Transverse colon (tissue), 4 donors: Measurements from ENCODE around the gene SAMD14. TPM values are rescaled to one million over a fixed set of nuclear protein-coding genes. Genes with fewer than 3 reads are reported as not detected.
"Not testable (repeated sequence)": the region's sequence is repeated elsewhere in the genome, so short reads cannot be mapped to it uniquely, and the experiment has no call there.

ENCODE experiments used
- DNase-seq: peaks from one replicate; pipeline ENCODE4 v3.0.0-alpha.2; 2019
- H3K27ac ChIP-seq, 4 donors: fragments of 200-600 bp; sonication (generic); 2 replicates each; pipeline ENCODE4 v1.5.1; 2016 to 2018; ENCODE audit warnings: inconsistent platforms in 4 of 4
- H3K27me3 ChIP-seq: fragments of 200-600 bp; sonication (generic); 2 replicates; pipeline ENCODE4 v1.5.1; 2017; ENCODE audit warnings: inconsistent platforms
- H3K36me3 ChIP-seq, 4 donors: fragments of 200-600 bp; sonication (generic); 2 replicates each; pipeline ENCODE4 v1.5.1; 2017 to 2019; ENCODE audit warnings: inconsistent platforms in 4 of 4
- H3K4me1 ChIP-seq, 4 donors: fragments of 200-600 bp; sonication (generic); 2 replicates each; pipeline ENCODE4 v1.5.1; 2017 to 2020; ENCODE audit warnings: inconsistent platforms in 4 of 4
- H3K4me3 ChIP-seq, 4 donors: fragments of 200-600 bp; sonication (generic); 1 replicate in 1 of 4; 2 replicates in 3 of 4; pipeline versions ENCODE4 v1.5.1 to v1.6.1; 2017 to 2019; ENCODE audit warnings: inconsistent platforms in 4 of 4
- H3K9me3 ChIP-seq, 2 donors: fragments of 200-600 bp; sonication (generic); 2 replicates each; pipeline ENCODE4 v1.5.1; 2017 to 2019; ENCODE audit warnings: inconsistent platforms in 2 of 2
- CTCF ChIP-seq, 5 experiments: fragments of 200-600 bp in 3 of 5; fragments of 450-650 bp in 2 of 5; sonication (generic) in 3 of 5; IDR thresholded peaks; 1 replicate in 2 of 5; 2 replicates in 3 of 5; pipeline ENCODE4 v1.5.1; 2016 to 2017; ENCODE audit warnings: antibody characterized with exemption in 5 of 5, inconsistent platforms in 3 of 5, mild to moderate bottlenecking in 2 of 5, moderate library complexity in 1 of 5
- EP300 ChIP-seq: sonication (generic); formaldehyde crosslinking; IDR thresholded peaks from one replicate; pipeline ENCODE4 v1.6.1; 2017; ENCODE audit warnings: antibody characterized with exemption, low read depth
- POLR2A ChIP-seq: fragments of 450-650 bp; IDR thresholded peaks from one replicate; pipeline ENCODE4 v1.6.1; 2016; ENCODE audit warnings: antibody characterized with exemption, mild to moderate bottlenecking, moderate library complexity
- POLR2AphosphoS5 ChIP-seq, 3 donors: sonication (generic); formaldehyde crosslinking; IDR thresholded peaks; one replicate each; pipeline ENCODE4 v1.6.1; 2016; ENCODE audit warnings: antibody characterized with exemption in 3 of 3
- WGBS, 2 donors: methylation state at CpG; one replicate each; pipeline ENCODE4 v1.1.5; 2018; ENCODE audit warnings: low coverage in 1 of 2; 5-methylcytosine and 5-hydroxymethylcytosine counted together
- in situ Hi-C, 4 donors: fragments of 200-750 bp; cut with MboI; loops; one replicate each; pipeline versions ENCODE4 v1.15.0 to v1.15.1; 2017; ENCODE audit warnings: low sequenced_read_pairs in 3 of 4, low pct_ligation_motif_present in 1 of 4, low pct_unique_long_range_greater_than_20kb in 1 of 4
- intact Hi-C: fragments of 100-400 bp; cut with DNase I; formaldehyde crosslinking; loops from one replicate; pipeline ENCODE4 v1.15.1; 2023; ENCODE audit warnings: low total_unique reads
- total RNA-seq, 4 donors: library from RNA; depleted of rRNA; stranded (reverse); fragments of >200 nt; gene quantifications; one replicate each; pipeline ENCODE4 v1.1.0, GENCODE V29; 2016

The SAMD14 gene
- total RNA-seq, 4 donors from 2014 or later: 0.14 to 1.8 (median 0.32) TPM; not detected in 1

- TF ChIP-seq POLR2AphosphoS5 (IDR thresholded peaks at IDR 0.05) (no peak), POLR2A (no peak), CTCF (IDR thresholded peaks at IDR 0.05) (no peak), EP300 (no peak)
- intact Hi-C loops: no loop called here
- Histone ChIP-seq H3K36me3 (peaks cover 0 to 5% (median 0%) of the 10 kb centered on the region in 4 donors), H3K27ac (peak overlapping the region; percentile 93 to 98 (median 96)), H3K9me3 (no peaks in the 10 kb centered on the region), H3K27me3 (no peaks in the 10 kb centered on the region), H3K4me3 (no peak overlapping the region), H3K4me1 (peaks cover 53 to 63% (median 55%) of the 10 kb centered on the region in 4 donors)
- in situ Hi-C loops: no loop called here
- DNase-seq: peak; percentile 41
- WGBS, 2 donors: 79% methylated on average over 20 of the region's 20 CpGs; no CpG with 5 or more reads in 1 of the 2 donors
Observed at GRCh38 chr17:50064253-50065001, 65.5 kb downstream of the SAMD14 start.

- 83 to 94% methylated on average over 1 to 8 of the region's 8 CpGs for WGBS, 2 donors
- H3K9me3 ChIP-seq: no peaks in the 10 kb centered on the region
- DNase-seq: no peak
- H3K27me3 ChIP-seq: no peaks in the 10 kb centered on the region
- intact Hi-C loops: no loop called here
- TF ChIP-seq POLR2AphosphoS5 (IDR thresholded peaks at IDR 0.05) (no peak), CTCF (IDR thresholded peaks at IDR 0.05) (no peak), POLR2A (no peak)
- peaks cover 61 to 70% (median 61%) of the 10 kb centered on the region in 4 donors for H3K4me1 ChIP-seq
- peaks cover 0 to 5% (median 0%) of the 10 kb centered on the region in 4 donors for H3K36me3 ChIP-seq
- in situ Hi-C loops: no loop called here
- no peak overlapping the region for H3K4me3 ChIP-seq
- H3K27ac ChIP-seq: peak overlapping the region; percentile 93 to 98 (median 96)
Observed at GRCh38 chr17:50063561-50064252, 66.3 kb downstream of the SAMD14 start.

GRCh38 chr17:50062293-50063243 lies 67.4 kb downstream of the SAMD14 start:
- intact Hi-C loops (no loop called here), in situ Hi-C loops (no loop called here)
- DNase-seq: peak; percentile 88
- Histone ChIP-seq H3K4me3 (no peak overlapping the region), H3K9me3 (no peaks in the 10 kb centered on the region), H3K4me1 (peaks cover 71 to 82% (median 72%) of the 10 kb centered on the region in 4 donors), H3K36me3 (no peaks in the 10 kb centered on the region), H3K27ac (peak overlapping the region; percentile 93 to 98 (median 96)), H3K27me3 (no peaks in the 10 kb centered on the region)
- TF ChIP-seq POLR2AphosphoS5 (IDR thresholded peaks at IDR 0.05) (peak; percentile 45 to 67 (median 45)), POLR2A (no peak), EP300 (no peak), CTCF (IDR thresholded peaks at IDR 0.05) (no peak)
- WGBS, 2 donors: 46% methylated on average over 9 of the region's 10 CpGs; no CpG with 5 or more reads in 1 of the 2 donors

- H3K27me3 ChIP-seq, intact Hi-C loops, DNase-seq, H3K9me3 ChIP-seq, H3K4me3 ChIP-seq, H3K36me3 ChIP-seq, in situ Hi-C loops: not testable (repeated sequence)
- peak overlapping the region; percentile 93 to 98 (median 96) for H3K27ac ChIP-seq
- 81% methylated on average over 10 of the region's 10 CpGs; no CpG with 5 or more reads in 1 of the 2 donors for WGBS, 2 donors
- peaks cover 76 to 91% (median 80%) of the 10 kb centered on the region in 4 donors for H3K4me1 ChIP-seq
Observed at GRCh38 chr17:50061713-50062045, 68.3 kb downstream of the SAMD14 start.
